NK-92 (cell line): ENCODE data around the gene MASP1.

Experiments
- DNase-seq: peaks from one replicate; lab custom pipeline; 2025; ENCODE audit not compliant: unreplicated experiment; lab: John Stamatoyannopoulos, UW

Gene MASP1, protein sequence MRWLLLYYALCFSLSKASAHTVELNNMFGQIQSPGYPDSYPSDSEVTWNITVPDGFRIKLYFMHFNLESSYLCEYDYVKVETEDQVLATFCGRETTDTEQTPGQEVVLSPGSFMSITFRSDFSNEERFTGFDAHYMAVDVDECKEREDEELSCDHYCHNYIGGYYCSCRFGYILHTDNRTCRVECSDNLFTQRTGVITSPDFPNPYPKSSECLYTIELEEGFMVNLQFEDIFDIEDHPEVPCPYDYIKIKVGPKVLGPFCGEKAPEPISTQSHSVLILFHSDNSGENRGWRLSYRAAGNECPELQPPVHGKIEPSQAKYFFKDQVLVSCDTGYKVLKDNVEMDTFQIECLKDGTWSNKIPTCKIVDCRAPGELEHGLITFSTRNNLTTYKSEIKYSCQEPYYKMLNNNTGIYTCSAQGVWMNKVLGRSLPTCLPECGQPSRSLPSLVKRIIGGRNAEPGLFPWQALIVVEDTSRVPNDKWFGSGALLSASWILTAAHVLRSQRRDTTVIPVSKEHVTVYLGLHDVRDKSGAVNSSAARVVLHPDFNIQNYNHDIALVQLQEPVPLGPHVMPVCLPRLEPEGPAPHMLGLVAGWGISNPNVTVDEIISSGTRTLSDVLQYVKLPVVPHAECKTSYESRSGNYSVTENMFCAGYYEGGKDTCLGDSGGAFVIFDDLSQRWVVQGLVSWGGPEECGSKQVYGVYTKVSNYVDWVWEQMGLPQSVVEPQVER

DNA sequence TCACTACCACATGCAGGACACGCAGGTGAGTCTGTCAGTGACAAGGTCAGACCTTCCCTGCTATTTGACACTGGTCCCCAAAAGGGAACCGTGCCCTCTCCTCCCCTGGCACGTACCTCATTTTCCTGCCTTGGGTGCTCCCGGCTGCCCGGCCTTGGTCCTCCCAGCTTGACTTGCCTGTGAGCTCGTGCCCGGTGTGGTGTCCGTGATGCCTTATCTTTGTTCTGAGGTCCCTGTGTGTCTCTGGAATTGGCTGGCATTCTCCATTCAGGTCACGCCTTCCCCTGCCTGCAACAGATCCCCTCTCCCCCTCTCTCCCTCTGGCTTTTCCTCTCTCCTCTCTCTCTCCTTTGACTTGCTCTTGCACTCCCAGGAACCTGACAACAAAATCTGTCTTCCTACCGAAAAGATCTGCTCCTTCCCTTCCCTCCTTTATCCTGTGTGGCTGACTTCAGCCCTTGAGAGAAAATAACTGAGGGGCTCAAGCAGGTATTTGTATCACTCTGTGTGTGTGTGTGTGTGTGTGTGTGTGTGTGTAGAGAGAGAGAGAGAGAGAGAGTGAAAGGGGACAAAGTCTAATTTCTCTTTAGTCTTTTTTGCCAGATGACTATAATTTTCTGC lies at the start of gene MASP1:
Gene MASP1 (minus strand): TSS at position 226 of the 621 bp plus-strand sequence. CDS start 105 bp downstream, at position 121.
- DNase-seq = no peak

DNA sequence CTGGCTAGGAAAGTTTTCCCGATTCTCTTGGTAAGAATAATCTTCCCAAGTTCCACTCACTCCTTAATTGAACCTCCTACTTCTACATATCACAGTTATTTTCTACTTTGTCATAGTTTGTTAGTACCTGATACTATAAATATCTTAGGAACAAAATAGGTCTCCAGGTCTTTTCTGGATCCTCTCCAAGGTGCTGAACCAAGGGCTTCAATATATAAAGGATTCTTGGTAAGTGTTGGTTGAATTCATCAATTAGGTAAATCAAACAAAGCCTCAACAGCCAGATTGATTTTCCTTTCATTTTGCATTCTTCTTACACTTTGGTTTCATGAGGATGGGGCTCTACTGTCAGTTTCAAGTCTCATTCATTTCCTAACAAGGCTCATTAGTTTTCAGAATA lies 49.0 kb upstream of the MASP1 start:
- DNase-seq = no peak

DNA sequence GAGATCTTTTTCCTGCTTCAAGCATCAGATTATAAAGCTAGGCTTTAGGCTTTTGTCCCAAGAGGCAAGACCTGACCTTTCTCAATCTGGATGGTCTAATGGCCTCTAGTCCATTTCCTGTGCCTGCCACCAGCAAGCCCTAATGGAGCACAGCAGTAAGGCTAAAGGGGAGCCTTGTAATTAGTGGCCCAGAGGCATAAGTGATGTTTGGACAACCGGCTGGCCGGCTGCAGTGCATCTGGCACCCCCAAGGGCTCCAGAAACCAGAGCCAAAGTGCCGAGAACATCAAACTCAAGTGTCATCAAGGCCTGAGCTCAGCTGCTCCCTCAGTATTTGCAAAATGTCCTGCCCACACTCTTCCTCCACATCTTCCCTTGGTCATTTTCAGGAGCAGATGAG lies 44.8 kb upstream of the MASP1 start:
- no peak for DNase-seq

DNA sequence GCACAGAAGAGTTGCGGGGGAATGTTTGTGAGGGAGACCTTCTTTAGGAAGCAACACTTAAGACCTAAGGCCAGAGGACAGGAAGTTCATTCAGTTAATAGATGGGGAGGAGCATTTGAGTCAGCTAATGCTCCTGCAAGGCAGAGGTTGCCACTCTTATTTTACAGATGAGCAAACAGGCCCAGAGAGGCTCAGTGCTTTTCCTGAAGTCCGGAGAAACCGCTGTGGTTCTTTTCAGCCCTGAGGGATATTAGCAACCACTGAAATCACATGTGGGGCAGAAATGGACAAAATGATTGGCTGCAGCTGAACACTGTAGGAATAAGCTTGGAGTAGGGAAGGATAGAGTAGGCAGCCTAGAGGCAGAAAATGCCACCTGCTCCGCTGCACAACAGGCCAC lies 43.4 kb upstream of the MASP1 start:
- DNase-seq = no peak

DNA sequence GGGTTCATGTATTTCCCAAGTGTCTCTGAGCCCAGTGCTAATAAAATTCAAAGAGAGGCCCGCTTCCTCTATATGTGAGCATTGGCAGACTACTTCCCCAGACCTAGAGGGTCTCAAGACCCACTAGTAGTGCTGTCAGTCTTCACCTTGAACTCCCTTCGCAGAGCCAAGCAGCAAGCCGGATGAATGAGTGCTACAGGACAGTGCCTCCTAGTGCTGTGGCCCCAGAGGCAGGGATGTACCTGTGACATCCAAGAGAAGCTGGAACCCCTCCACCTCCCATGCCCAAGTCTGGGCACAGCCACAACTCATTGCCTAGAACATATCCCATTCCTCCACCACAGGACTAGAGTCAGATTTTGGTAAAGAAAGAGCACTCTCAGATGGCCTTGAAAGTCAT lies 37.2 kb upstream of the MASP1 start:
- DNase-seq = no peak

DNA sequence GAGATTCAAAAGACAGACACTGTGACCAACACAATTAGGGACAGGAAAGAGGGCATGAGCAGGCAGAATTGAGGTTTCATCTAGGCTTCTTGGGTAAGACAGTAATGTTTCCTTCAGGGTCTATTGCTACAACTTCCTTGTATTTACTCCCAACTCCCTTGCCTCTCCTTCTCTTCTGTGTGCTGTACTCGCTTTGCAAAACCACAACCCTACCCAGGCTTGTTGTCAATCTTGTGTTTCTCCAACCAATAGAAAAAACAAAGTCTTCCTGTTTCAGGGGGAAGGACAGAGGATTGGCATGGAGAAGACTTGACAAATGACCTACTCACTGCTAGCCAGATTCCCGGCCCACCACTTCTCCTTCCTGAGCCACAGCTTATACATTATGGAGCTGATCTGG lies 36.3 kb upstream of the MASP1 start:
- no peak for DNase-seq

DNA sequence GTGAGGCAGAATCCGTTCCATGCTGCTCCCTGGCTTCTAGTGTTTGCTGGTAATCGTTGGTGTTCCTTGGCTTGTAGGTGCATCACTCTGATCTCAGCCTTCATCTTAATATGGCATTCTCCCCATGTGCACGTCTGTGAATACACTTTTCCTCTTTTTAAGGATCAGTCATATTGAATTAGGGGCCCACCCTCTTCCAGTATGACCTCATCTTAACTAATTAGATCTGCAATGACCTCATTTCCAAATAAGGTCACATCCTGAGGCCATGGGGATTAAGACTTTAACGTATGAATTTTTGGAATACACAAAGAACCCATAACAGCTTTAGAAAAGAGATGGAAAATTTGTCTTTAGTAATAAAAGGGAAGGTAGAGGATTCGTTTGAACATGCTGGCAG lies 34.1 kb upstream of the MASP1 start:
- no peak for DNase-seq

DNA sequence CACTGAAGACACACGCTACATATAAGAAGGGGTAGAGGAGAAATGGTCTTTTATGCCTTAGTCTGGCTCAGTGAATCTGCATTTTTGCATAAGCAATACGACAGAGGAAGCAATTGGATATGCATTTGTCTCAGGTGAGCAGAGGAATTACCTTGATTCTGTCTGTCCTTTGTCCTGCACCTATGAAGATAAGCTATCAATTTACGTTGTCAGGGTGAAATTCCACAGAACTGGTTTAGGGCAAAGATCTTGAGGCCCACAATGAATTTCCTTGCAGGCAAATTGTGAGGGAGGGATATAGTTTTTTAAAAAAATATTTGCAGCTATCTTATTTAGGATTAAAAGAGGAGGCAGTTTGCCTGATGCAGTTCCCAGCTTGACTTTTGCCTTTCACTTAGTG lies 31.6 kb upstream of the MASP1 start:
- DNase-seq = no peak

DNA sequence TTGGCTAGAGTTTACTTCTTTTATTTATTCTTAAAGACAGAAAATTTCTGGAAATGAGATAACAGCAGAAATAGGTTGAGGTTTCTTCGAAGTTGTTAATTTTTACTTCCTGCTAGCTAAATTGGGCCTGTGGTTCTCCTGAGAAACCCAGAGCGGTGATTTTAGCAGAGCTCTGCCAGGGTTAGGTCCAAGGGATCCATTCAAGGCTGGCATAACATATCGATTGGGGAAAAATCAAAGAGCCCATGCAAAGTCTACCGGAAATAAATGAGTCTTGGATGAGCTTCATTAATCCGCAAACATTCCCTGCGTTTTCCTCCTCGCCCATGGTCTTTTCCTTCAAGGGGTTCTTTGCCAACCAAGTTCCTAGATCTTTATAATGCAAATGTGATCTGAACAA lies 30.8 kb upstream of the MASP1 start:
- no peak for DNase-seq

DNA sequence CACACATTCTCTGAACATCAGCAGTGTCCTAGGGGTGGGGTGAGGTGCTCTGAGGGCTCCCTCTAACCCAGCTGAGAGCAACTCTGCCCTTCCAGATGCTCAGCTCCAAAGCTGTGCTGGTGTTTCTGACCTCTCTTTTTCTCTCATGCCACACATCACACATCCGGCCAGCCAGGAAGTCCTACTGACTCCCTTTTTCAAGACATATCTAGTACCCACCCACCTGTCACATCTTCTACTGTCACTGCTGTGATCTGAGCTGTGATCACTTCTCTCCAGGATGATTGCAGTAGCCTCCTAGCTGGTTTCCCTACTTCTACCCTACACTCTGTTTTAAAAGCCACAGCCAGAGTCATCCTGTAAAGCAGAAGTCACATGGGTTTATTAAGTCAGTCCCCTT lies 30.2 kb upstream of the MASP1 start:
- DNase-seq = no peak

DNA sequence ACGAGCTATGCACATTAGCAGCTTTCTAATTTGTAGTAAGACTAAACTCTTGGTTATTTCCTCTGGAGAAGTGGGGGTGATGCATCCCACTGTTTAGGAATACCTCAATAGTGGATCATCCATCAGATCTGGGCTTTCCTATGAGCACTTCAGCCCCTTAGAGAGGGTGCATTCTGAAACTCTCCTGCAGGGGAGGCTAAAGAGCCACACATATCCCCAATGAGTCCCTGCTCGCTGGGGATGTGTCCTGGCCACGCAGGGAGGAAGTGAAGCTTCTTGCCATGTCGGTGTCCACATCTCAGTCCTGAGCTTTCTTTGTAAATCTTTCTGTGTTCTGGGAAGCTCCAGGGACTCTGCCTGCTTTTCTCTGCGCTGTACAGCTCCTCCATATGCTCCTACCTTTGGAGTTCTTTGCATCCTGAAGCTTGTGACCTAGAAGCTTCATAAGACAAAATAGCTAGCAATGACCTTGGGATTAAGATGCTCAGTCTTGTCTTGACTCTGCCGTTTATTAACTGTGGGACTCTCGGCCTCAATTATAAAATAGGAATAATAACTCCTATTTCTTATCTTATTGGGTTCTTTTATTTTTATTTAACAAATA lies 28.3 kb upstream of the MASP1 start:
- no peak for DNase-seq

DNA sequence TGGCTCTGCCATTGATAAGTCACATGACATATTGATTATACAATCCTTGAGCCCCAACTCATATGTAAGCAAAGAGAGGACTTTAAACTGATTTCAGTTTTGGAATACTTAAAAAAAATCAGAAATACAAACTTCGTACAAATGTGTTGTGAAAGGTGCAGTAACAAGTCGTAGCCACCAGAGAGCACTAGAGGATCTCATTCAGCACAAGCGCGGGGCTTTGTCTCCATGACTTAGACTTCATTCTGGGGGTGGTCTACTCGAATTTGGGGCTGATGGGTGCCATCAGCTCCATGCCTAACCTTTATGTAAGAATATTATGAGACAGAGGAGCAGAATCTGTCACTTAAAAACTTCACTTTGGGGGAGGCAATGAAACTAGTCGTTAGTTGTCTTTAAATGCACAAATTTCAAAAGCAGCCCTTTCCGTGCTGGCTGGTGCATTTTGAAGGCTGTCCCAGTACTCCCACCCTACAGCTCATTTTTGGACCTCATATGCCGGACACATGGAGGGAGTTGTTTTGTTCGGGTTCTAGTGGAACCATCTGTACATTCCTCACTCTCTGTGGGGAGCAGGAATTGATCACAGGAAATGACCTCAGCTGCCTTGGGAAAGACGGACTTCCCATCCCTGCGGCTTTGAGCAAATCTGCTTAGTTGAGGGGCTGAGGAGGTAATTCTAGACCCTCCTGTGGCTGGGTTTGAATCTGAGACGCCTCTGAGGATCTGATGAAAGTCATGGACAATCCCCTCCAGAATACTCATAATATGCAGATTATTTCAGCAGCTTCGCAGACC lies 27.5 kb upstream of the MASP1 start:
- DNase-seq = no peak

DNA sequence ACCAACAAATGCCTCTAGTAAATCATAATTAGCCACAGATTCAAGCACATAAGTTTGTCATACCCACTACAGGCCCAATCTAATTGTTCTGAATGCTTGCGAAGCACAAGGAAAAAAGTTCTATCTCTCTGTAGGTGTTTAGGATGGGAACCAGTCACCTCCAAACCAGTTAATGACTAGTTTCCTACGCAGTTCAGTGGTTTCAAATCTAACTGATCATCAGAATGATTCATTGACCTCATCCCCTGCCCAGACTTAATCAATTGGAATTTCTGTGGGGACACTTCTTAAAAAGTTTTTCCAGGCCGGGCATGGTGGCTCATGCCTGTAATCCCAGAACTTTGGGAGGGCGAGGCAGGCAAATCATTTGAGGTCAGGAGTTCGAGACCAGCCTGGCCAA lies 24.3 kb upstream of the MASP1 start:
- DNase-seq = no peak

DNA sequence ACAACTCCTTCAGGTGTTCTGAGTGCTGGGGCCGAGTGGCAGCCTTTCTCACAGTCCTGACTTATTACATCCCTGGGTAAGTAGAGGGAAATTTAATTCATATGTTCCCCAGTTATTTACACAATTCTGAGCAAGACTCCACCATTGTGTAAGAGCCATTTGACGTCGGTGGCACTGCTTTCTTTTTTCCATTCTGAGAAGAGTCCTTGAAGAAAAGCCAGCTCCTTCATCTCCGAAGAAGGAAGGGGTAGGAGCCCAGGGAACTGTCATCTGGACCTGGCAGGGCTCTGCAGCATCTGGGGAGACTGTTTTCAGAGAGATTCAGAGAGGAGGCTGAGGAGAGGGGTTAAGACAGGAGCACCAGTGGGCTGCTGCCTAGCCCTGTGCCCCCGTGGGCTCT lies 22.6 kb upstream of the MASP1 start:
- DNase-seq = no peak

DNA sequence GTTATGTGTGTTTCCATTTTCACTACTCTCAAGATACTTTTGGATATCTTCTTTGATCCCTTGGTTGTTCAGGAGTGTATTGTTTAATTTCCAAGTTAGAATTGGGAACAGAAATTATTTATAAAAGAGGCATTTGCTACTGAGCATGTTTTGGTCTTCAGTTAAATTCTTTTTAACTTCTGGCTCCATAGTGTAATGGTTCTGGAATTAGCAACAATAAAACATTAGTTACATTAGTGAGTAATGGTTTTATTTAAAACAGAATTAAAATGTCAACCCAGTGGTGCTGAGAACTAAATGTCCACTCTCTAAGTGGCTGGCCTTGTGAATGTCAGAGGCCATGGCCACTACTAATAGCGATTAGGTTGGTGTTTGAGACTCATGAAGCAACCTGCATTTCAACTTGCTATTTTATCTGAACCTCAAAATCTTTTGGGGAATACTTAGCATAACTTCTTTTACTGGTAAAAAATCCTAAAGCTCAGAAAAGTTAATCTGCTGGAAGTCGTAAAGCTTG lies 19.5 kb upstream of the MASP1 start:
- DNase-seq = no peak

DNA sequence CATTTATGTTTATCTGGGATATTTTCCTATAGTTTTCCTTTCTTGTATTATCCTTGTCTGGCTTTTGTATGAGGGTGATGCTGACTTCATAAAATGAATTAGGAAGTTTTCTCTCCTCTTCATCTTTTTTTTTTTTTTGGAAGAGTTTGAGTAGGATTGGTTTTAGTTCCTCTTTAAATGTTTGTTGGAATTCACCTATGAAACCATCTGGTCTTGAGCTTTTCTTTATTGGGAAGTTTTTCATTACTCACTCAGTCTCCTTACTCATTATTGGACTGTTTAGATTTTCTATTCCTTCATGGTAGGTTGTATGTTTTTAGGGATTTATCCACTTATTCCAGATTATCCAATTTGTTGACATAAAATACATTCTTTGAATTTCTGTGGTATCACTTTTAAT lies 18.7 kb upstream of the MASP1 start:
- DNase-seq = no peak

DNA sequence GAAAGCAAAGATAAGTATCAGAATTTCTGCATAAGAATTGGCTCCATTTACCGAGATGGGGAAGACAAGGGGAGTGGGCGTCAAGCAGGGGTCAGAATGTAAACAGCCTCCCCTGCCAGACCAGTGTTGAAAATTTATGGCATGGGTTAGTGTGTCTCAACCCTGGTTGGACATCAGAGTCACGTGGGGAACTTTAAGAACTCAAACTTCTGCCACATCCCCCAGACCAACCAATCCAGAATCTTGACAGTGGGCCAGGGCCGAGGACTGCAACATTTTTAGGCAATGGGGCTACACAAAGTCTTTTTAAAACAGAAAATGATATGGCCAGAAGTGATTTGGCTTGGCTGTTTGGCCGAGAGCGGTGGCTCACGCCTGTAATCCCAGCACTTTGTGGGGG lies 14.3 kb upstream of the MASP1 start:
- DNase-seq = no peak

DNA sequence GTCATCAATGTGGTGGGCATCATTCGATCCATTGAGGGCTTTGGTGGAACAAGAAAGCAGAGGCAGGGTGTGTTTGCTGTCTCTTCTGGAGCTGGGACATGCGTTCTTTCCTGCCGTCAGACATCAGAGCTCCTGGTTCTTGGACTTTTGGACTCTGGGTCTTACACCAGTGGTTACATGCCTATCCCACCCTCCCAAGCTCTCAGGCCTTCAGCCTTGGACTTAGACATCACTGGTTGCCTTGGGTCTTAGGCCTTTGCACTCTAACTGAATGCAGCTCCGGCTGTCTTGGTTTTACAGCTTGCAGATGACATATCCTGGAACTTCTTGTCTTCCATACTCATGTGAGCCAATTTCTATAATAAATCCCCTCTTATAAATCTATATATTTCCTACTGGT lies 8.1 kb upstream of the MASP1 start:
- no peak for DNase-seq

DNA sequence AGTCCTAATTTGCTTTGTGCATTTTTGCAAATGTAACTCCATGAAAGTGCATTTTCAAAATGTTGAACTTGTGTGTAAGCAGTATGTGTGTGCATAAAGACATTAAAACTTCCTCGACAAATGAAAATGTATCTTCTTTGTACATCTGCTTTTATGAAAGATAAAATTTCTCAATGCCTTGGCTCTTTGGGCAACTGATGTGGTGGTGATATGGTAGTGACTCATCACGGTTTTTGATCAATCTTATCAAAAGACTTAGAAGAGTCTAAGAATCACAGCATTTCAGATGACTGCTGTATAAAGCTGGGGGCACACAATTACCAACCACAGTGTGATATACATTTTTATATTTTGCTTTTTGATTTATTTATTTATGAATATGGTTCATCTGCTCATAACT lies 5.4 kb upstream of the MASP1 start:
- DNase-seq = no peak

DNA sequence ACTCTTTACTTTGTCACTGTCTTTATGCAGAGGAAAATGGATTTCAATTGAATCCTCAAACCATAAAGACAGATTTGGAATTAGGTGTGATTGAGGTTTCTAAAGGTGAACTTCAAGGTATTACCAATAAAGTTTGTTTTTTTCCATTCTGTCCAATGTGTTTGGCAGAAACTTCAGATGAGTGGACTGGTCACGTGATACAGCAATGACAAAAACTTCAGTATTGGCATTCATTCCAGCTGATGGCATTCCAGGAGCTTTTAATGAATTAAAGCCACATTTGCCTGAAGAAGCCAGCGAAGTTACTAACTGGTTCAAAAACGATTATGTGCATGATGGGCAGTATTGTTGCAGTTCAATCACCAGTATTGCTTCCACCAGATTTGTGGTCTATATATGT lies 4.5 kb upstream of the MASP1 start:
- no peak for DNase-seq
